OCI-LY7 (cell line): ENCODE results near the gene RRP1B. TPM values are rescaled to one million over a fixed set of nuclear protein-coding genes. Genes with fewer than 3 reads are reported as not detected.

ENCODE experiments used
- BruUV-seq: library from RNA; stranded (reverse); fragments of 400-500 nt; replicated peaks from 2 replicates; lab custom pipeline; 2021; lab: Mats Ljungman, UMichigan
- CTCF ChIA-PET: fragments of 300-600 bp; sonication (Branson Sonifier 250); formaldehyde crosslinking; loops from one replicate; lab custom pipeline; 2022; ENCODE audit warnings: antibody characterized with exemption; ENCODE audit not compliant: unreplicated experiment; lab: Charles Lee
- POLR2A ChIA-PET: fragments of 300-600 bp; sonication (Branson Sonifier 250); formaldehyde crosslinking; loops from one replicate; lab custom pipeline; 2022; ENCODE audit warnings: antibody characterized with exemption; lab: Charles Lee
- DNase-seq: peaks from one replicate; pipeline ENCODE4 v3.0.0-alpha.2; 2015; ENCODE audit warnings: low spot score
- H2AFZ ChIP-seq: fragments of 200-600 bp; sonication (generic), shearing (Covaris generic); 2 replicates; pipeline ENCODE4 v1.6.1; 2014; ENCODE audit warnings: mild to moderate bottlenecking, antibody characterized with exemption, low read length, moderate library complexity
- H3K27ac ChIP-seq: fragments of 200-600 bp; sonication (generic); 2 replicates; pipeline ENCODE4 v1.5.1; 2014; ENCODE audit warnings: mixed run types, low read depth, mild to moderate bottlenecking, moderate library complexity, low read length, inconsistent platforms; ENCODE audit not compliant: poor library complexity, severe bottlenecking
- H3K36me3 ChIP-seq: fragments of 200-600 bp; sonication (generic); 2 replicates; pipeline ENCODE4 v1.6.1; 2014; ENCODE audit warnings: mild to moderate bottlenecking, antibody characterized with exemption, low read length, moderate library complexity, mixed read lengths; ENCODE audit not compliant: insufficient read depth
- H3K4me1 ChIP-seq: fragments of 200-600 bp; sonication (generic); 2 replicates; pipeline ENCODE4 v1.5.1; 2014; ENCODE audit warnings: mild to moderate bottlenecking, low read length; ENCODE audit not compliant: insufficient read depth, poor library complexity, severe bottlenecking
- H3K4me2 ChIP-seq: fragments of 200-600 bp; sonication (generic); 2 replicates; pipeline ENCODE4 v1.6.1; 2014; ENCODE audit warnings: mild to moderate bottlenecking, low read length
- H3K4me3 ChIP-seq: fragments of 200-600 bp; sonication (generic); 2 replicates; pipeline ENCODE4 v1.5.1; 2014; ENCODE audit warnings: mild to moderate bottlenecking, low read depth, low read length; ENCODE audit not compliant: poor library complexity, severe bottlenecking
- H3K79me2 ChIP-seq: fragments of 200-600 bp; sonication (generic); 2 replicates; pipeline ENCODE4 v1.6.1; 2016; ENCODE audit warnings: low read depth, mild to moderate bottlenecking, low read length, moderate library complexity, mixed read lengths; ENCODE audit not compliant: insufficient read depth
- H3K9me2 ChIP-seq: fragments of 200-600 bp; sonication (generic); 2 replicates; pipeline ENCODE4 v1.6.1; 2016; ENCODE audit warnings: mild to moderate bottlenecking, low read length, mixed read lengths; ENCODE audit not compliant: insufficient read depth
- H3K9me3 ChIP-seq: fragments of 200-600 bp; sonication (generic); 2 replicates; pipeline ENCODE4 v1.6.1; 2014; ENCODE audit warnings: mild to moderate bottlenecking, mixed run types, low read length, mixed read lengths
- H4K20me1 ChIP-seq: fragments of 200-600 bp; sonication (generic); 2 replicates; pipeline ENCODE4 v1.6.1; 2014; ENCODE audit warnings: mild to moderate bottlenecking, antibody characterized with exemption, low read length, moderate library complexity, mixed read lengths; ENCODE audit not compliant: insufficient read depth
- EZH2phosphoT487 ChIP-seq: fragments of 200-600 bp; sonication (generic); IDR thresholded peaks from 2 replicates; pipeline ENCODE4 v1.6.1; 2018; ENCODE audit warnings: low read depth, borderline replicate concordance, mild to moderate bottlenecking, mixed run types, antibody characterized with exemption, low read length, moderate library complexity, mixed read lengths
- intact Hi-C: fragments of 100-400 bp; cut with micrococcal nuclease; formaldehyde crosslinking; loops from one replicate; pipeline ENCODE4 v1.10.0; 2022; ENCODE audit not compliant: unreplicated experiment
- total RNA-seq, 2 experiments: library from RNA; depleted of rRNA in 1 of 2; stranded (reverse); fragments of >200 nt in 1 of 2; shearing (Covaris generic) in 1 of 2; gene quantifications; 2 replicates each; pipeline ENCODE4 v1.2.3, GENCODE V29; 2014 to 2022
- TF ChIP-seq, protein P1 (sequence below): fragments of 200-600 bp; sonication (generic); conservative IDR thresholded peaks from 2 replicates; pipeline ENCODE4 v1.5.1; 2014; ENCODE audit warnings: mild to moderate bottlenecking, antibody characterized with exemption, low read length, moderate library complexity, mixed read lengths

RRP1B gene
- total RNA-seq, 2 experiments from 2014 or later = 58.6 to 74.5 TPM

DNA sequence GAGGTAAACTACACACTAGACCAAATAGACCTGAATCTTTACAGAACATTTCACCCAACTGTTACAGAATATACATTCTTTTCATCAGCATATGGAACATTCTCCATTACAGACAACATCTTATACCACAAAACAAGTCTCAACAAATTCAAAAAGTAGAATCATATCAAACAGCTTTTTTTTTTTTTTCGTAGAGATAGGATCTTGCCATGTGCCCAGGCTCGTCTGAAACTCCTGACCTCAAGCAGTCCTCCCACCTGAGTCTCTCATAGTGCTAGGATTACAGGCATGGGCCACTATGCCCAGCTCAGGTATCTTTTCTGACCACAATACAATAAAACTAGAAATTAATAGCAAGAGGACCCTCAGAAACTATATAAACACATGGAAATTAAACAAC is 36.6 kb upstream of the RRP1B start:
- DNase-seq = no peak
- Histone ChIP-seq H3K9me3 (peaks cover 9% of the 10 kb centered on the region; the same call in 1 of the 2 replicates), H3K79me2 (no peaks in the 10 kb centered on the region), H3K4me2 (no peak overlapping the region), H3K9me2 (no peaks in the 10 kb centered on the region), H4K20me1 (no peaks in the 10 kb centered on the region), H3K27ac (no peak overlapping the region), H3K4me3 (no peak overlapping the region), H3K36me3 (no peaks in the 10 kb centered on the region; the same call in 1 of the 2 replicates), H2AFZ (no peak overlapping the region), H3K4me1 (no peaks in the 10 kb centered on the region)
- ChIA-PET CTCF (no interaction called here), POLR2A (interaction anchor here (0.5 to 0.8 kb wide), 2 partner anchors 10 to 15 kb away, joined by 3 read pairs; no protein-coding TSS in a partner anchor)
- intact Hi-C loops = no loop called here
- TF ChIP-seq EZH2phosphoT487 = no peak
- TF ChIP-seq, protein P1, sequence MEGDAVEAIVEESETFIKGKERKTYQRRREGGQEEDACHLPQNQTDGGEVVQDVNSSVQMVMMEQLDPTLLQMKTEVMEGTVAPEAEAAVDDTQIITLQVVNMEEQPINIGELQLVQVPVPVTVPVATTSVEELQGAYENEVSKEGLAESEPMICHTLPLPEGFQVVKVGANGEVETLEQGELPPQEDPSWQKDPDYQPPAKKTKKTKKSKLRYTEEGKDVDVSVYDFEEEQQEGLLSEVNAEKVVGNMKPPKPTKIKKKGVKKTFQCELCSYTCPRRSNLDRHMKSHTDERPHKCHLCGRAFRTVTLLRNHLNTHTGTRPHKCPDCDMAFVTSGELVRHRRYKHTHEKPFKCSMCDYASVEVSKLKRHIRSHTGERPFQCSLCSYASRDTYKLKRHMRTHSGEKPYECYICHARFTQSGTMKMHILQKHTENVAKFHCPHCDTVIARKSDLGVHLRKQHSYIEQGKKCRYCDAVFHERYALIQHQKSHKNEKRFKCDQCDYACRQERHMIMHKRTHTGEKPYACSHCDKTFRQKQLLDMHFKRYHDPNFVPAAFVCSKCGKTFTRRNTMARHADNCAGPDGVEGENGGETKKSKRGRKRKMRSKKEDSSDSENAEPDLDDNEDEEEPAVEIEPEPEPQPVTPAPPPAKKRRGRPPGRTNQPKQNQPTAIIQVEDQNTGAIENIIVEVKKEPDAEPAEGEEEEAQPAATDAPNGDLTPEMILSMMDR = no peak
- no TSS peak for BruUV-seq

DNA sequence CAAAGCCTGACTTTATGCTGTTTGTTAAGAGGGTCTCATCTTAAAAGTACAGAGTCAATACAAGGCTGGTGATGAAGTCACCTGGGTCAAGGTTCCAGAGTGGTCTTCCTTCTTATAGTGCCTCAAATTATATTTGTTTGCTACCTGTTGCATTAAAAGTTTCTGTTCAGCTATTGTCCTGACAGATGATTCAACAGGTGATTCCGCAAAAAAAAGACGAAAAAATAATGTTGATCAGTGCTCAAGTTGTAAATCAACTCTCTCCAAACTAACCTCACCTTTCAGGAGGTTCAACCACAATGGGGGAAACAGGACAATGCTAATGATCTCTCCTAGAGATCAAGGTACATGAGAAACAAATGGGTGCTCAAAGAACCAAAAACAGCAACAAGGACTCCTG is 35.8 kb upstream of the RRP1B start:
- H2AFZ ChIP-seq = no peak overlapping the region
- no peak overlapping the region for H3K4me3 ChIP-seq
- POLR2A ChIA-PET = no interaction called here
- DNase-seq = no peak
- CTCF ChIA-PET = no interaction called here
- no peaks in the 10 kb centered on the region for H3K9me2 ChIP-seq
- intact Hi-C loops = no loop called here
- H3K9me3 ChIP-seq = peaks cover 9% of the 10 kb centered on the region; the same call in 1 of the 2 replicates
- no peaks in the 10 kb centered on the region for H3K79me2 ChIP-seq
- H3K4me2 ChIP-seq = no peak overlapping the region
- H3K4me1 ChIP-seq = no peaks in the 10 kb centered on the region
- no peaks in the 10 kb centered on the region for H4K20me1 ChIP-seq
- BruUV-seq = no TSS peak
- TF ChIP-seq, protein P1 = no peak
- no peak for TF ChIP-seq EZH2phosphoT487
- H3K27ac ChIP-seq = no peak overlapping the region
- no peaks in the 10 kb centered on the region; the same call in 1 of the 2 replicates for H3K36me3 ChIP-seq

DNA sequence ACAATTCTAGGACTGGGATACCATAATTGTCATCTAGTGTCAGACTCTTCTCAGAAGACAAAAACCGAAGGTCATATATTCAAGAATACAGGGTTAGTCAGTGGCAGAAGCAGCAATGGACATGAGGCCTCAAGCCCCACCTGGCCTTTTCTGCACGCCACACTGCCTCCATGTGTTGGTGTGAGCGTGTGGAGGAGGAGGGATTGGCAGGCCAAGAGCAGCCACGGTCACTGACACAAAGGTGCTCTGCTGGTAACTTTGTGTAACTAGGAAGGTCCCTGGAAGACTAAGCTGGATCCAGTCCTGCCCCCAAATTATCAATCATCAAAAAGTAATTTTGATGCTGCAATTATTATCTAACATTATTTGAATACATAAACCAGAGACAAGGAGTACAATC is 35.0 kb upstream of the RRP1B start:
- no peak for TF ChIP-seq EZH2phosphoT487
- TF ChIP-seq, protein P1 = no peak
- peaks cover 9% of the 10 kb centered on the region; the same call in 1 of the 2 replicates for H3K9me3 ChIP-seq
- no peak overlapping the region for H2AFZ ChIP-seq
- POLR2A ChIA-PET = no interaction called here
- no peak for DNase-seq
- CTCF ChIA-PET = no interaction called here
- no peaks in the 10 kb centered on the region for H3K79me2 ChIP-seq
- BruUV-seq = no TSS peak
- no peak overlapping the region for H3K4me3 ChIP-seq
- no peaks in the 10 kb centered on the region for H4K20me1 ChIP-seq
- H3K4me2 ChIP-seq = no peak overlapping the region
- H3K9me2 ChIP-seq = no peaks in the 10 kb centered on the region
- H3K27ac ChIP-seq = no peak overlapping the region
- no peaks in the 10 kb centered on the region for H3K4me1 ChIP-seq
- intact Hi-C loops = no loop called here
- no peaks in the 10 kb centered on the region; the same call in 1 of the 2 replicates for H3K36me3 ChIP-seq
